GM20431 (cell line): ENCODE measurements around the gene APOBEC4.

Experiments used
- in situ Hi-C: fragments of 300-500 bp; cut with MseI, MboI; formaldehyde crosslinking; loops from one replicate; pipeline ENCODE4 v1.15.0; 2020; ENCODE audit warnings: low sequenced_read_pairs; ENCODE audit not compliant: unreplicated experiment

Gene APOBEC4

DNA sequence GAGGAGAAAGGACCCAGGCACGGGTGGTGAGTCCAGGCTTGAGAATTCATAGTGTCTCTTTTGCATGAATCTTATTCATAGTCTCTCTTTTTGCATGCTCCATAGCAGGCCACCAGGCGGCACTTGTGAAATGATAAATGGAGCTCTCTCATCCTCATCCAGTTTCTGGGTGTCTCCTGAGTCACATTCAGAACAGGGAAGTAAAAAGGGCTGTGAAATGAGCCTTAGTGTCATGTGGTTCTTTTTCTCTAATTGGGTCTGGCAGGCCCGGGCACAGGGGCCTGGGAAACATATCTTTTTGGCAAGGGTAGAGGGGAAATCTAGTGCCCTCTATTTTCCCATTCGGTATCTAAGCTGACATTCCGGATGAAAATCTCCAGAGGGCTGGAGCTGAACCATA lies 43.8 kb downstream of the APOBEC4 start:
- in situ Hi-C loops: no loop called here

DNA sequence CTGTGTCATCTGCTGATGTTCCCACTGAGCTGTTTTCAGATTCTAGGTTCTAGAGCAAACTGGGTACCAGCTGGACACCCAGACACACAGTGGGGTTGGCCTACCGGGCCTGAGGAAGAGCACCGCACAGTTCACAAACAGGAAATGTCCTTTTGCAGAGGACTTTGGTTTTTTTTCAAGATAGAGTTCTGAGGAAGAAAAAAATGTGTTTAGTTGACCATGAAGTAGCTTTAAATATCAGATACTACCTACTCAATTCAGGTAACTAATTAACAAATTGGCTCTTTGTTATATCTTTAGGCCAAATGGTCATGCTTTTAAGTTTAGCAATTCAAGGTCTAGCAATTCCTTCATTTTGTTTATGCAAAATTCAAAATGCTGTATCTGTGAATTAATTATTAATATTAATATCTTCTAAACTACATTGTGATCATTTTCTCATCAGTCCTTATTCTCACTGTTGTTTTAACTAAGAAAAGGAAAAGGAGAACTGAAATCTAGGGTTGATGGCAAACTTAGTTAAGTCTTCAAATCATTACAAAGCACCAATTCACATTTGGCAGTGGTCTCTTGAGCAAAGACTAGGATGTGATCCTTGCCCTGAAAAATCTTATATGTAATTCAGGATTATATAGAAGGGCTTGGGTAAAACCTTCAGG lies 45.7 kb downstream of the APOBEC4 start:
- in situ Hi-C loops: no loop called here

DNA sequence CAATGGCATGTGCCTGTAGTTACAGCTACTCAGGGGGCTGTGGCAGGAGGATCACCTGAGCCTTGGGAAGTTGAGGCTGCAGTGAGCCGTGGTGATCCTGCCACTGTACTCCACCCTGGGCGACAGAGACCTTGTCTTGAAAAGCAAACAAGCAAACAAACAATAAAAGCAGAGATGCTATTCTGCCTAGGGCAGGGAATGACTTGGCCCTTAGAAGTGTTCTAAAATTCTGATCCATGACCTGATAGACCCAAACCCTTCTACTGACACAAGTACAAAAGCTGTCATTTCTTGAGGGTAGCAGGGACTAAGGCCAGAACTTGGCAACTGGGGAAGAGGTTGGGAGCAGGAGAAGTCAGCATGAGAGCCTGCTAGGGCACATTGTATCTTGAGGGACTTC lies 47.2 kb downstream of the APOBEC4 start:
- in situ Hi-C loops: no loop called here

DNA sequence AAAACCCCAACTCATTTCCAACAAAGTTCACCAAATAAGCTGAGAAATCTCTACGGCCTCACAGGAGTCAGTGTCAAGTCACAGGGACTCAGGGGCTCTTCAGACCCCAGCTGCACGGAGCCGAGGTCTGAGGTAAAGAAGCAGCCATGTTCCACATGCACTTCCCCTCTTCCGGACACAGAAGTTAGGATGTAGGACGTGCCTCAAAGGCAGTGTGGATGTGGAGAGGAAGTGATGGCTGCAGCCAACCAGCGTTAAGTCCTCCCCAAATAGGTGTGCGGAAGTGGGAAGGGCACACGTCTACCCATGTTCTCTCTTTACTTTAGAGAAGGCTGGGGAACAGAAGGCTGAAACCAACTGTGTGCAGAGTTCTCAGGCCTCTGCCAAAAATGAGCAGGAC lies 48.3 kb downstream of the APOBEC4 start:
- in situ Hi-C loops: no loop called here

DNA sequence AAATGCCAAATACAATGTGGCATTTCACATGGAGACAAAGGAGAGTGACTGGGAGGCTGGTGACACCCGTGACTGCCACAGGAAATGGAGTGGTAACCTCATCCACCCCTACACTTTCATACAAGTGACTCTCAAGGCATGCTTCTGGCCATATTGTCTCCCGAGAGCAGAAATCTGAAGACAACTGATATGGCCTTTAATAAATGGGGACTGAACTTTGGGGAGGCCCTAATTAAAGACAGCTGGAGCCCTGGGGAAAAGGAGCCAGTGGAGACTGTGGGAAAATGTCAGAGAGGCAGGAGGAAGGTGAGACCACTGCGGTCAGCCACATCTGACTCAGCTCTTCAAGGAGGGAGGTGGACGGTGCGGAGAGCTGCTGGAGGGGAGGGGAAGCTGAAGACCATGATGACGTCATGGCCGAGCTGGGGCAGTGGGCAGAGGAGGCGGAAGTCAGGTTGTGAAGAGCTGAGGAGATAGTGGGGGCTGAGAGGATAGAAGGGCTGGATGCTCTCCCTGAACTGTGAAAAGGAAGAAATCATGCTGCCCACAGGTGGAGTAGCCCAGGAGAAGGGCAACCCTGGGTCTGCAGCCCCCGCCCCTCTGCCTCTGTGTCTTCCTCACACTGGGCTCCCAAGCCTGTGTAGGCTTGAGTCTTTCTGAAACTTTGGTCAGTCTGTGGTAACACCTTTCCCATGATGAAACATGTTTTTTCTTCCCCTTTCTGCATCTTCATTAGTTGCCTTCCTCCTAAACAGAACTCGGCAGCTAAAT lies 48.9 kb downstream of the APOBEC4 start:
- in situ Hi-C loops: no loop called here

DNA sequence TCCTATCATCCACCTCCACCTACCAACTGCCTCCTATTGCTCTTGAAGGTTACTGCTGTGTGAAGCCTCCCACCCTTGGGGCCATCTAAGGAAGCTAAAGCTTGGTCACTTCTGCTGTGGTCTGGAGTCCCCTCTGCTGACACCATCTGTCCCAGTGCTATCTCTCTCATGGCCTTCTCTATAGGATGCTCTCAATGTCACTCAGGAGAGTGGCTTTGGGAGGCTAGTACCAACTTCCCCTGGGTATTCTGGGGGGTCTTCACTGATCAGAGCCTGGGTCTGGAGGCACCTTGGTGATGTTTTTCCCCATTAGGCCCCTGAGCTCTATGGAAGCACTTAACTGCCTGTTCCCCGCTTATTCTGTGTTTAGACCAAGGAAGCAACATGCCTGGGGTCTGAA lies 50.6 kb downstream of the APOBEC4 start:
- in situ Hi-C loops: no loop called here

DNA sequence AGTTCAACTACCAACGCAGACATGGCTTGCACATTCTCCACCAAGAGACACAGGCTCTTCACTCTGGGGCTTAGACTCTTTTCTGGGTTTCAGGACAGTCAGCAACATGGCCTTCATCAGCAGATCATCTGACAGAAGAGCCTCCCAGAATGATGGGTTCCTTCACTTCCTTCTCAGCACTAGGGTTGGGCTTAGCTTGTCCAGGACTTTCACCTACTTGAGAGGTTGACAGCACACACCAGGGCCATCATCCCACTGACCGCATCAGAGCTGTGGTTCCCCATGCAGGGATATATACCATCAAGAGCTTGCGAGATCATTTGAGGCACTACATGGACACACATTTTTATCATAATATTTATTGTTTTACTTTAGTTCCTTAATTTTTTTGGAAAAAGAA lies 52.5 kb downstream of the APOBEC4 start:
- in situ Hi-C loops: no loop called here

DNA sequence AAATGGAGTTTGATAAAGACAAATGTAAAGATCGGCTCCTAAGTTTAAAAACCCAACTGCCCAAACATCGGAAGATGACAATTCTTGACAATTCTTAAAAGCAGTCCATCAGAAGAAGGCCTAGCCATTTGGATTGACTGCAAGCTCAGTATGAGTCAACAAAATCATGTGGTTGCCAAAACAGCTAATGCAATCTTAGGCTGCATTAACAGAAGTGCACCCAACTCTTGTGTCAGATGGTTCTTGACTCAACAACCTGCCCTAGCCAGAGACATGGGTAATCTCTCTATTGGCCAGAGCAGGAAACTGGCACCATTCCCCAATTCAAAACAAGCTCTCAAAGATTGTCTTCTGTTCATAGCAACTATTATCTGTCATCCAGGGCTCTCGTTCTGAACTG lies 53.0 kb downstream of the APOBEC4 start:
- in situ Hi-C loops: no loop called here

DNA sequence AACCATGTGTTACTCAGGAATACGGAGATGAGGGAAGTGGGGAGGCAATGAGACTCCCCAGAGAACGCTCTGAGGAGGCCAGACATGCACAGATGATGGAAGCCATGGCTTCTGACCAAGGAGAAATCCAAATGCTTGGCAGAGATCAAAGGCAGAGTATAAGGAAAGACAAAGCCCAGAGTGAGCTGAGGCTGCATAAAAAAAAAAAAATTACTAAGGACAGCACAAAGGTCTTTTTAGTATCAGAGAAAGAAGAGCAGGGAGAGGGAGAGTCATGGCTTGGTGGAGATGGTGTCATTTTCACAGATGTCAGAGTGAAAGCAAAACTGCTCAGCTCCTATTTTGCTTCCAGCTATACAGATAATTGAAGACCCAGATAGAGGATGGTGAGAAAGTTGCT lies 54.7 kb downstream of the APOBEC4 start:
- in situ Hi-C loops: no loop called here

DNA sequence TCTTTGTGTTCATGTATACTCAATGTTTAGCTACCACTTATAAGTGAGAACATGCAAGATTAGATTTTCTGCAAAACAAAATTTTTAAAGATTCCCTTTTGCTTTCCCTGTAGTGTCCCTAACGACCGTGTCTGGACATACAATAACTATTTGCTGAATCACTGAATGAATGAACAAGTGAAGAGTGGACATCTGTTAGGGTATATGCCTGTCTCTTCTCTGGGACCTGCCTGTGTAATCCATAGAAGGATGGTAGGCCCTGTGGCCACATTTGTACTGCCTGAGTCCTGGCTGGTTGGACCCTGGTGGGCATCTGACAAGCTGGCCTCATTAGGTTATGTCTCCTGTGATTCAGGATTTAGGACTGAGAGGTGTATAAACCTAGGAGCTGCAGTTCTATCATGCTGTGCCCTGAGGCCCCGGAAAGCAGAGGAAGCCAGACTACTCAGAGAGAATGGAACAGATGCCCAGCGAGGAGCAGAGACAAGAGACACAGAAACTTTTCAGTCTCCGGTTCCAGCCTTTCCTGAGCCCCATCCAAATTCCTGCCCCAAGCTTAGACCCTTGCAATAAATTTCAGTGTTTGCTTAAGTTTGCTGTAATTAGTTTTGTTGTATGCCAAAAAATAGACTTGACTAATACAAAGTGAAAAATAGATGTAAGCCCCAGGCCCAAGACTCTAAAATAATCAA lies 55.3 kb downstream of the APOBEC4 start:
- in situ Hi-C loops: no loop called here

DNA sequence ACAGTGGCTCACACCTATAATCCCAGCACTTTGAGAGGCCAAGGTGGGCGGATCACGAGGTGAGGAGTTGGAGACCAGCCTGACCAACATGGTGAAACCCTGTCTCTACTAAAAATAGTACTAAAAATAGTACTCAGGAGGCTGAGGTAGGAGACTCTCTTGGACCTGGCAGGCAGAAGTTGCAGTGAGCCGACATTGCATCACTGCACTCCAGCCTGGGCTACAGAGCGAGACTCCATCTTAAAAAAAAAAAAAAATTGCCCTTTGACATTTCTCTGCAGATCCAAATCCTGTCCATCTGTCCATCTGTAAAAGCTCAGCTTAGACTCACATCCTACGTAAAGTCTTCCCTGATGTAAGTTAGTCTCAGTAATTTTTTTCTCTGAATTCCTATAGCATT lies 56.6 kb downstream of the APOBEC4 start:
- in situ Hi-C loops: no loop called here
